Fibroblast of lung (primary cell): Measurements from ENCODE around the gene RAET1G. TPM values are rescaled to one million over a fixed set of nuclear protein-coding genes. Genes with fewer than 3 reads are reported as not detected.
"Not testable (repeated sequence)": the region's sequence is repeated elsewhere in the genome, so short reads cannot be mapped to it uniquely, and the experiment has no call there.

Experiments
- DNase-seq, 2 donors: peaks; one replicate each; pipeline versions ENCODE4 v3.0.0 to v3.0.0-alpha.2; 2010; ENCODE audit warnings: low read depth in 2 of 2
- H2AFZ ChIP-seq: 2 replicates; pipeline ENCODE4 v1.5.1; 2012; ENCODE audit warnings: low read length, control low read depth, inconsistent platforms
- H3K27ac ChIP-seq: 2 replicates; pipeline ENCODE4 v1.5.1; 2011; ENCODE audit warnings: low read length, control low read depth; ENCODE audit not compliant: insufficient read depth
- H3K27me3 ChIP-seq: 2 replicates; pipeline ENCODE4 v1.5.1; 2011; ENCODE audit warnings: mild to moderate bottlenecking, low read length; ENCODE audit not compliant: control insufficient read depth, insufficient read depth
- H3K36me3 ChIP-seq: 2 replicates; pipeline ENCODE4 v1.5.1; 2011; ENCODE audit warnings: low read length; ENCODE audit not compliant: control insufficient read depth, insufficient read depth
- H3K4me1 ChIP-seq: 2 replicates; pipeline ENCODE4 v1.5.1; 2011; ENCODE audit warnings: low read length; ENCODE audit not compliant: control insufficient read depth, insufficient read depth; ENCODE audit errors: extremely low read depth
- H3K4me2 ChIP-seq: 2 replicates; pipeline ENCODE4 v1.5.1; 2011; ENCODE audit warnings: low read length, control low read depth; ENCODE audit not compliant: insufficient read depth; ENCODE audit errors: extremely low read depth
- H3K4me3 ChIP-seq, 4 experiments: fragments of 200-600 bp in 1 of 4; sonication (generic) in 1 of 4; replicated peaks in 1 of 4; 2 replicates each; pipeline ENCODE4 v1.5.1; 2011 to 2016; ENCODE audit warnings: low read length in 4 of 4, low read depth in 3 of 4, mild to moderate bottlenecking in 3 of 4, control low read depth in 2 of 4, inconsistent platforms in 1 of 4, mixed read lengths in 1 of 4; ENCODE audit not compliant: insufficient read depth in 1 of 4; ENCODE audit errors: control extremely low read depth in 1 of 4
- H3K79me2 ChIP-seq: 2 replicates; pipeline ENCODE4 v1.5.1; 2012; ENCODE audit warnings: mild to moderate bottlenecking, low read length, inconsistent platforms; ENCODE audit not compliant: control insufficient read depth, insufficient read depth
- H3K9ac ChIP-seq: 2 replicates; pipeline ENCODE4 v1.5.1; 2011; ENCODE audit warnings: mild to moderate bottlenecking, low read length, control low read depth; ENCODE audit not compliant: insufficient read depth
- H3K9me3 ChIP-seq: 2 replicates; pipeline ENCODE4 v1.5.1; 2012; ENCODE audit warnings: low read depth, low read length; ENCODE audit not compliant: control insufficient read depth, insufficient read depth
- H4K20me1 ChIP-seq: 2 replicates; pipeline ENCODE4 v1.5.1; 2011; ENCODE audit warnings: low read length; ENCODE audit not compliant: control insufficient read depth, insufficient read depth; ENCODE audit errors: extremely low read depth
- EZH2 ChIP-seq: IDR thresholded peaks from 2 replicates; pipeline ENCODE4 v1.5.1; 2012; ENCODE audit warnings: low read length, control low read depth, mild to moderate bottlenecking; ENCODE audit errors: missing control alignments
- polyA plus RNA-seq, 2 donors: library from polyadenylated mRNA; depleted of rRNA in 1 of 2; stranded (reverse) in 1 of 2; unstranded in 1 of 2; fragments of >200 nt; gene quantifications; 2 replicates each; pipeline ENCODE4 v1.2.1, GENCODE V29; 2011 to 2012; ENCODE audit warnings: missing spikeins in 1 of 2
- total RNA-seq: library from RNA; depleted of rRNA; stranded (reverse); fragments of >200 nt; gene quantifications from 2 replicates; pipeline ENCODE4 v1.2.1, GENCODE V29; 2014

Gene RAET1G
- total and polyA plus RNA-seq, 2 donors (not counting 1 experiment from before 2014, with no cell fraction given): 3.3 to 8.8 TPM

DNA sequence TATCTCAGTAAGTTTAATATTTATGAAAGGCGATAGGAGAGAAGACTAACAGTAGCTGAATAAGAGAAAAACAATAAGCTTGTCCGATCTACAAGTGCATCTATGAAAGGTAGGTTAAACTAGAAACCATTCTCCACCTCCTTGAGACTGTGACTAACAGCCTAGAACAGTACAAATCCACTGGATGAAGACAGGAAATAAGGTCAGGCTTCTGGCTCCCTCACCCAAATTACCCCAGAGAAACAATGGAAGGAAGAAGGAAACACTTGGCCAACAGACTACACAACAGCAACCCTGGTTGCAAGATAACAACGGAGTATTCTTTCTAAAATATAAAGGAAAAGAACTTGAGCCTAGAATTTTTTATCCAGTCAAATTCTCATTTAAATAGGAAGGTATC lies 35.2 kb upstream of the RAET1G start:
- H3K79me2 ChIP-seq, H3K36me3 ChIP-seq, H3K9me3 ChIP-seq, H3K4me3 ChIP-seq, H3K9ac ChIP-seq, H2AFZ ChIP-seq, H3K4me1 ChIP-seq, H4K20me1 ChIP-seq, DNase-seq, H3K27ac ChIP-seq, H3K4me2 ChIP-seq: not testable (repeated sequence)
- H3K27me3 ChIP-seq: peaks cover 28% of the 10 kb centered on the region

DNA sequence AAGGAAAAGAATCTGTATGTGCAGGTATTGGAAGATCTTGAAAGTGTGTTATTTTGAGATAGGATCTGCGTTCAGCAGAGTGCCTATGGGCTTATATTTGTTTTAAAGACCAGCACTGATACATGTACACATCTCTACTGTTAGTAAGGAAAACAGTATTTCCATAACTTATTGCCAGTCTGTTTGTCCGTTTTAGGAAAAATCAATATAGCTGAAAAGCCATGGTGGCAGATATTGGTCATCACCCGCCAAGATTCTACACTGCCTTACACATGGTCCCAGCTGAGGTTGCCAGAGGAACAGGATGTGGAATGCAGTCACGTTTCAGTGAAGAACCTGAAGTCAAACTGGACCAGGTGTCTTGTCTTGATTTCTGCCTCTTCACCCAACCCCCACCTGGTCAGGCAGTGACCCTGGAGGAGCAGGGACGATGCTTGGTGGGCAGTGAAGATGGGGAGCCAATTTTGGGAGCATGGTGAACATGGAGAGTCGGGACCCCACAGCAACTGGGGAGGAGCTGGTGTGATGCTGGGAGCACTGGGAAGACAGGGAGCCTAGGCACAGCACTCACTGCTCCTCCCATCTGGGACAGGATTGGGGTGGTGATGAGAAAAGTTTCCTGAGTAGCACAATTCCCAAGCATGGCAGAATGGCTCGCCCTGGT lies 32.9 kb upstream of the RAET1G start:
- H3K4me2 ChIP-seq, DNase-seq, H2AFZ ChIP-seq, H3K9me3 ChIP-seq, H3K4me3 ChIP-seq, H3K79me2 ChIP-seq, H3K9ac ChIP-seq, H3K36me3 ChIP-seq, H3K27ac ChIP-seq, H3K4me1 ChIP-seq, H4K20me1 ChIP-seq: not testable (repeated sequence)
- H3K27me3 ChIP-seq: peaks cover 44% of the 10 kb centered on the region

GRCh38 chr6:149954984-149955653 lies 32.2 kb upstream of the RAET1G start:
- peaks cover 41% of the 10 kb centered on the region for H3K27me3 ChIP-seq
- not testable (repeated sequence) for H2AFZ ChIP-seq

GRCh38 chr6:149954328-149954983 lies 31.5 kb upstream of the RAET1G start:
- Histone ChIP-seq H3K27me3 (peaks cover 41% of the 10 kb centered on the region), H3K4me2 (peak overlapping the region; percentile 25)
- H3K9ac ChIP-seq, H3K36me3 ChIP-seq, H3K4me3 ChIP-seq, H3K9me3 ChIP-seq, H3K4me1 ChIP-seq, H3K79me2 ChIP-seq, H2AFZ ChIP-seq, H4K20me1 ChIP-seq, H3K27ac ChIP-seq, DNase-seq: not testable (repeated sequence)
- TF ChIP-seq EZH2: peak; percentile 39

More at GRCh38 chr6:149954984-149955653, 32.2 kb upstream of the RAET1G start:
- not testable (repeated sequence) for H3K79me2 ChIP-seq, H3K9ac ChIP-seq, H3K4me3 ChIP-seq, H4K20me1 ChIP-seq, H3K36me3 ChIP-seq, H3K27ac ChIP-seq, H3K4me2 ChIP-seq, H3K9me3 ChIP-seq, H3K4me1 ChIP-seq, DNase-seq

DNA sequence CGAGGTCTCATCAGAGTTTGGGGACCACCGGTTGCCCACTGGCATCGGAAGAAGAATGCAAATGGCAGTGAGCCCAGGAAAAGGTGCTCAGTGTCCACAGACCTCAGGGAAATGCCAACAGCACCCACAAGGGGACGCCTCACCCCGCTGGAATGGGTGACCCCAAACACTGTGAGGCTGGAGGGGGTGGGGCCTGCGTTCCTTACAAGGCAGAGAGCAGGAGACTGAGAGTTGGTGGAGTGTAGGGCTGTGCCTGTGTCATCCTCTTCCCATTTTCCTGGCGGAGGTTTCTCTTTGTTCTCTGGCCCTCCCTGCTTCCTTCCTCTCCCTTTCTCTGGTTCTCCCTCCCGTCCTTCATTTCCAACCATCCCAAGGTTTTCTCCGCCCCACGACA lies 31.0 kb upstream of the RAET1G start:
- not testable (repeated sequence) for H2AFZ ChIP-seq, H4K20me1 ChIP-seq, H3K36me3 ChIP-seq, H3K4me3 ChIP-seq, H3K4me1 ChIP-seq, H3K9me3 ChIP-seq, H3K27ac ChIP-seq, H3K9ac ChIP-seq, H3K79me2 ChIP-seq, DNase-seq
- Histone ChIP-seq H3K27me3 (peaks cover 41% of the 10 kb centered on the region), H3K4me2 (peak overlapping the region; percentile 25)

GRCh38 chr6:149953390-149953789 lies 30.5 kb upstream of the RAET1G start:
- not testable (repeated sequence) for H3K4me2 ChIP-seq, H3K4me1 ChIP-seq, H4K20me1 ChIP-seq, H2AFZ ChIP-seq, H3K4me3 ChIP-seq, H3K36me3 ChIP-seq, H3K79me2 ChIP-seq, H3K9me3 ChIP-seq, H3K27ac ChIP-seq, H3K9ac ChIP-seq, DNase-seq
- H3K27me3 ChIP-seq: peaks cover 41% of the 10 kb centered on the region
